Measurements from ENCODE around the gene TBC1D7. TPM values are rescaled to one million over a fixed set of nuclear protein-coding genes. Genes with fewer than 3 reads are reported as not detected.
A peak's percentile ranks its signal among the peaks of the same experiment; 100 is the strongest.

TBC1D7 gene
- total and polyA plus RNA-seq, 7 donors = 7.2 to 33.6 (median 13.8) TPM

DNA sequence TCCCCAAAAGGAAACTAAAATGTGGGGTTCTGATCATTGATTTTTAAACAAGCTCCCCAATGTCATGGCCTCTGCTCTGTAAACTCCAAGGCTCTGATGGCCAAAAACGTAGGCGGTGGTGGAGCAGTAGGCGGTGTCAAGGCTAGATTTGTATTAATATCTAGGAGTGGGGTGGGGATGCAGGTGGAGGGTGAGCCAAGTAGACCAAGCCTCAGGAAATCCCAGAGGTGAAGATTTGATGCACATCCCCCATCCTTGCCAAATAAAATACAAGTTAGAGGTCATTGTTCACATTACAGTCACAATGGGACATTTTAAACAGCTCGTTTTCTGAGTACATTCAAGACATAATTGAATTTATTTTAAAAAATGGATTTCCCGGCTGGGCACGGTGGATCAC lies 30.9 kb upstream of the TBC1D7 start:
- 95% methylated on average over 6 of the region's 6 CpGs for WGBS, 2 donors
- TF ChIP-seq EP300 (IDR thresholded peaks at IDR 0.05) (no peak), POLR2A (IDR thresholded peaks at IDR 0.05) (no peak), POLR2AphosphoS5 (IDR thresholded peaks at IDR 0.05) (no peak), CTCF (IDR thresholded peaks at IDR 0.05) (no peak)
- H3K9me3 ChIP-seq = no peaks in the 10 kb centered on the region
- H3K4me1 ChIP-seq = peaks cover 0 to 19% (median 9%) of the 10 kb centered on the region in 4 donors
- H3K4me3 ChIP-seq = no peak overlapping the region
- DNase-seq = no peak
- no peak overlapping the region for H3K27ac ChIP-seq
- H3K27me3 ChIP-seq = no peaks in the 10 kb centered on the region
- H3K36me3 ChIP-seq = peaks cover 0 to 5% (median under 1%) of the 10 kb centered on the region in 4 donors
- intact Hi-C loops (cut with DNase I) = no loop called here

- no peaks in the 10 kb centered on the region for H3K27me3 ChIP-seq
- H3K27ac ChIP-seq = no peak overlapping the region
- no peak for TF ChIP-seq POLR2AphosphoS5 (IDR thresholded peaks at IDR 0.05)
- TF ChIP-seq CTCF (IDR thresholded peaks at IDR 0.05) = no peak
- TF ChIP-seq POLR2A (IDR thresholded peaks at IDR 0.05) = no peak
- no peaks in the 10 kb centered on the region for H3K36me3 ChIP-seq
- 92 to 94% methylated on average over 2 of the region's 2 CpGs for WGBS, 2 donors
- H3K9me3 ChIP-seq = no peaks in the 10 kb centered on the region
- no peak for DNase-seq
- peaks cover 0 to 22% (median 11%) of the 10 kb centered on the region in 4 donors for H3K4me1 ChIP-seq
- H3K4me3 ChIP-seq = no peak overlapping the region
- intact Hi-C loops (cut with DNase I) = no loop called here
Measured at GRCh38 chr6:13358511-13358910, 30.2 kb upstream of the TBC1D7 start.

DNA sequence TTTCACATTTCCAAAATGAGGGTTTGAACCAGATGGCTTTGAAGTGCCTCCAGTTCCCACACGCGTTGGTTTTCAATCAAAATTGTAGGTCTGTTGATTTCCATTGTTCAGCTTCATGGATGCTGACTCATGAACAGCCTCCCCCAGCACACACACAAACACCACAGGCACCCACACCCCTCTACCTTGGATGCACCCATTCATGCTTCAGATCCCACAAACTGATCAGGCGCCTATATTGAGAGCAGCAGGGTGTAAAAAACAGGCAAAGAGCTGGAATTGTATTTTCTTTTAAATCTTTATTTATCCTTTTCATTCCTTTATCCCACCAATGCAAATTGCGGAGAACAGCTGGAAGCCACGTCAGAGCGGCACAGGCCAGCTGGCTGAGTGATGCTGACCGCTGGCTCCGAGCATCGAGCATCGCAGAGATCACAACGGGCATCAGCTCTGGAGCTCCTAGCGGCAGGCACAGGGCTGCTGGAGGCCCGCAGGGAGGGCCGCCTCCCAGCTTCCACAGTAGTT lies 29.3 kb upstream of the TBC1D7 start:
- H3K27me3 ChIP-seq = no peaks in the 10 kb centered on the region
- H3K9me3 ChIP-seq = no peaks in the 10 kb centered on the region
- peaks cover 0 to 22% (median 11%) of the 10 kb centered on the region in 4 donors for H3K4me1 ChIP-seq
- no peaks in the 10 kb centered on the region for H3K36me3 ChIP-seq
- intact Hi-C loops (cut with DNase I) = no loop called here
- no peak overlapping the region for H3K27ac ChIP-seq
- DNase-seq = no peak
- WGBS, 2 donors = 77 to 90% methylated on average over 14 of the region's 14 CpGs
- H3K4me3 ChIP-seq = no peak overlapping the region
- TF ChIP-seq CTCF (IDR thresholded peaks at IDR 0.05) (no peak), POLR2AphosphoS5 (IDR thresholded peaks at IDR 0.05) (no peak), EP300 (IDR thresholded peaks at IDR 0.05) (no peak), POLR2A (IDR thresholded peaks at IDR 0.05) (no peak)

DNA sequence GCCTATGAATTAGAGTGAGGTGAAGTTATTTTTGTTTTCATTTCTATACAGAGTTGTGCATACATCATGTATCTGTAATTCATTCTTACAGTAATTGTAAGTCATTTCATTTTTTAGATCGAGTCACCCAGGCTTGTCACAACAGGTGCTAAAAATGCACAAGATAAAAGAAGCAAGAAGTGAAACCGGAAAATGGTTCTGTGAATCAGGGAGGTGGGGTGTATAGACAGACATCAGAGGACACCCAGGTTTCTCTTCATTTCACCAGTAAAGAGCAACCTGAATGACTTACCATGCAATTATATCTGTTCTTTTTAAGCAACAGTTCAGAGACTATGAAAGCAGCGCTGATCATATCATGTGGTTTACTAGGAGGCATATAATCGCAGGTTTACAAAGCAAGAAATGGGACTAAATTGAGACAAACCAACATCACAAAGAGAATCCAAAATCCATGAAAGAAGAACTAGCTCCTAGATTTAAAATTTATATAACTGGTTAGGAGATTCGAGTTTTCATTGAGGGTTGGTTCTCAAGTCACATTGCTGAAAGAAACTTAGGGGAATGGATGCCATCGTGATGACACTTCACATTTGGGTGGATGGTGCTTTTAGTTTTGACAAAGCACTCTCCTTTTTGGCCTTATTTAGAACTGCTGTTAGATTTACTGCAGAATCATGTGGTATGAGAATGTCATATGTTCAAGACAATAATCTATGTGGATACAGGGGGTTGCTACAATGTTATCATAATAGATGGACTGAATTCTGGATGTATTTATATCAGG lies 27.9 kb upstream of the TBC1D7 start:
- H3K27me3 ChIP-seq = no peaks in the 10 kb centered on the region
- intact Hi-C loops (cut with DNase I) = no loop called here
- no peaks in the 10 kb centered on the region for H3K36me3 ChIP-seq
- TF ChIP-seq POLR2A (IDR thresholded peaks at IDR 0.05) = no peak
- no peak for TF ChIP-seq POLR2AphosphoS5 (IDR thresholded peaks at IDR 0.05)
- no peak for TF ChIP-seq CTCF (IDR thresholded peaks at IDR 0.05)
- TF ChIP-seq EP300 (IDR thresholded peaks at IDR 0.05) = no peak
- peak overlapping the region in 1 of 4 donors; percentile 54 for H3K27ac ChIP-seq
- no peak overlapping the region for H3K4me3 ChIP-seq
- H3K4me1 ChIP-seq = peaks cover 0 to 22% (median 11%) of the 10 kb centered on the region in 4 donors
- 53 to 83% methylated on average over 6 of the region's 6 CpGs for WGBS, 2 donors
- H3K9me3 ChIP-seq = no peaks in the 10 kb centered on the region
- DNase-seq = no peak
